ENCODE data around the gene SOX6.
"Not testable (repeated sequence)": the region's sequence is repeated elsewhere in the genome, so short reads cannot be mapped to it uniquely, and the experiment has no call there.

Gene SOX6

DNA sequence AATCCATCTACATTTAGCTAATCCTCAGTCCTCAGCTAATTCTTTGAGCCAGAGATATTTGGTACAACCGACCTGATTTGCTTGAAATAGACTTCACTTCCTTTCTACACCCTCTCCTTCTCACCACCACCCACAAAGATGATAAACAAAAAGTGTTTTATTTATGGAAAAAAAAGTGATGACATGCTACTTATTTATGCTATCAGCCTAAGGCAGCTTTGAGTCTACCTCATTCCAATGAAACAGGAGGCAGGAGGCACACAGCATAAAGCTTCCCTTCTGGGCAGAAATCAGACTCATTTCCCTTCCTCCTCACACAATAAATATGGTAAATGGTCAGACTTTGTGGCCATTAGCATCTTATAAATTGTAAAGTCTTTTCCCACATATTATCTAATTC is 325.7 kb downstream of the SOX6 start:
- Mint-ChIP-seq H3K4me1 (no peaks in the 10 kb centered on the region), H3K27ac (no peak overlapping the region), H3K36me3 (no peaks in the 10 kb centered on the region), H3K4me3 (no peak overlapping the region), H3K27me3 (no peaks in the 10 kb centered on the region), H3K9me3 (no peaks in the 10 kb centered on the region)
- ATAC-seq (replicated peaks) = no peak
- no peak for DNase-seq

DNA sequence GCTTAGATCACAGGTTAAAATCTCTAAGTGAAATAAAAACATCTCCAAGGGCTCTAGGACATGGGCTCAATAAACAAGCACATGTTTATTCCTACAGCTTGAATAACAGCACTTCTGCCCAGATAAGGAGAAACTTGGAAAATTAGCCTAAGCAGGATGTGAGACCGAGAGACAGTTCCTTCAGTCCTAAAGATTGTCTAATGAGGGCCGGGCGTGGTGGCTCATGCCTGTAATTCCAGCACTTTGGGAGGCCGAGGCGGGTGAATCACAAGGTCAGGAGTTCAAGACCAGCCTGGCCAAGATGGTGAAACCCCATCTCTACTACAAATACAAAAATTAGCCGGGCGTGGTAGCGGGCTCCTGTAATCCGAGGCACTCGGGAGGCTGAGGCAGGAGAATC is 327.2 kb downstream of the SOX6 start:
- H3K36me3 Mint-ChIP-seq; ATAC-seq (replicated peaks); H3K27ac Mint-ChIP-seq; H3K9me3 Mint-ChIP-seq; DNase-seq; H3K4me1 Mint-ChIP-seq; H3K4me3 Mint-ChIP-seq; H3K27me3 Mint-ChIP-seq: not testable (repeated sequence)

DNA sequence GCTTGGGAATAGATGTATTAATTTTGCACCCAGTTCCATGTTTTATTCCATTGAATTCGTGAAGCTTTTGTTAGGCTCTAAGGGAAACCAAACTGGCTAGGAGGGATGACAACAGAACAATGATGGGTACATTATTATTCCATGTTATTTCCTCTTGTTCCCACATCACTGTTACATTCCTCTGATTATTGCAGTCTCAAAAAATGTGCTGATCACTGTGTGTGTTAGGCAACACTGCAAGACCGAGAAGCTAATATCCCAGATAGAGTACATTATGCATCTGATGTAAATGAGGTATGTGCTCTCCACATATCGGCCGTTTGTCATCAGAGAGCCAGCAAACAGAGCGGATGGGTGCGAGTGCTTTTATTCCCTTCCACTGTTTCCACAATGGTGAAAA is 327.9 kb downstream of the SOX6 start:
- Mint-ChIP-seq H3K27ac (no peak overlapping the region), H3K4me1 (no peaks in the 10 kb centered on the region), H3K36me3 (no peaks in the 10 kb centered on the region), H3K9me3 (no peaks in the 10 kb centered on the region), H3K27me3 (no peaks in the 10 kb centered on the region), H3K4me3 (no peak overlapping the region)
- no peak for DNase-seq
- ATAC-seq (replicated peaks) = no peak

DNA sequence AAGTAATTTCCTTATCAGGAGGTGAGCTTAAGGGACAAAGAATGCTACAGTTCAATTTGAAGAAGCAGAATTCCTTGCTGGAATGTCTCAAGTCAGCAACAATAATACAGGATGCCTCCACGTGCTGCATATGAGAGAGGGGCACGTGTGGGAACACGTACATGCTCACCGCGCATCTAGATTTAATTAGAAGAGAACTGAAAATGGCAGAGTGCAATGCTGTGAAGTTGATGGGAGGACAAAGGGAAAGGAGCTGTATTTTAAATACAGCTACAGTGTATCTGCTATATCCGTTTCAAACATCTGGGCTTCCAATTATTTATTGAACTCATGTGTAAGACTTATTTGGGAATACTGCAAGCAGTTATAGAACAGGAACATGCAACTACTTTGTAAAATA is 328.7 kb downstream of the SOX6 start:
- Mint-ChIP-seq H3K9me3 (no peaks in the 10 kb centered on the region), H3K4me3 (no peak overlapping the region), H3K27ac (no peak overlapping the region), H3K4me1 (no peaks in the 10 kb centered on the region), H3K36me3 (no peaks in the 10 kb centered on the region), H3K27me3 (no peaks in the 10 kb centered on the region)
- ATAC-seq (replicated peaks) (no peak), DNase-seq (no peak)

DNA sequence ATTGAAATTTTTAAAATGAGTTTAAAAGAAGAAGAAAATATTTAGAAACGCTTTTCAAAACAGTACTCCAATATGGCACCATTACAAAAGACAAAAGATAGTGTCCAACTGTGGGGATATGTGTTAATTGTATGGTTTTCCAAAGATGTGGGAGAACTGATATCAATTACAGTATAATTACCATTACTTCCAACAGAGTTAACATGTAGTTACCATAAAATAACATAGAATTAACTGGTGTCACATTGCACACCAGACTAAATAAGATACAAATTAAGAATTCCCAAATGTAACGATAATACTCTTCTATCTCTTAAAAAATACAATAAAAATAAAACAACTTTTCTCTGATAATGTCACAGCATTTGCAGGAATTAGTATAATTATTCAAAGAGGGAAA is 329.5 kb downstream of the SOX6 start:
- Mint-ChIP-seq H3K36me3 (no peaks in the 10 kb centered on the region), H3K4me1 (no peaks in the 10 kb centered on the region), H3K27ac (no peak overlapping the region), H3K9me3 (no peaks in the 10 kb centered on the region), H3K4me3 (no peak overlapping the region), H3K27me3 (no peaks in the 10 kb centered on the region)
- DNase-seq (no peak), ATAC-seq (replicated peaks) (no peak)

DNA sequence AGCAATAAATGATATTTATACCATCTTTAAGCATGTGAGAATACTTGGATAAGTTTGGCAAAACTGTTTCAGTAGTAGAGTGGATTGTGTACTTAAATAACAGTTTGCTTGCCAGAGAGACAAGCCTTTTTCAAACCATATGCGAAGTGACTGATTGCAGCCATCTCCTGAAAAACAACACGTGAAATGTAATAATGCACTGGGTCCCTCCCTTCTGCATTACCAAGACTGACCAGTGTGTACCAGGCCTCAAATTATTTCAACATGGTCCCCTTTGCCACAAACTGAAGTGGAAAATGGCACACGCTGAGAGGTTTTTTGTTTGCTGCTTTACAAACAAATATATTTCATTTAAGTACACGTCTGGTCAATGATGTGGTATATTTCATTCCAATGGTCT is 337.4 kb downstream of the SOX6 start:
- no peaks in the 10 kb centered on the region for H3K36me3 Mint-ChIP-seq
- H3K4me1 Mint-ChIP-seq = no peaks in the 10 kb centered on the region
- no peak overlapping the region for H3K4me3 Mint-ChIP-seq
- ATAC-seq (replicated peaks) = no peak
- H3K27ac Mint-ChIP-seq = no peak overlapping the region
- peaks cover 0 to 4% of the 10 kb centered on the region in 2 donors for H3K27me3 Mint-ChIP-seq
- DNase-seq = no peak
- H3K9me3 Mint-ChIP-seq = no peaks in the 10 kb centered on the region

DNA sequence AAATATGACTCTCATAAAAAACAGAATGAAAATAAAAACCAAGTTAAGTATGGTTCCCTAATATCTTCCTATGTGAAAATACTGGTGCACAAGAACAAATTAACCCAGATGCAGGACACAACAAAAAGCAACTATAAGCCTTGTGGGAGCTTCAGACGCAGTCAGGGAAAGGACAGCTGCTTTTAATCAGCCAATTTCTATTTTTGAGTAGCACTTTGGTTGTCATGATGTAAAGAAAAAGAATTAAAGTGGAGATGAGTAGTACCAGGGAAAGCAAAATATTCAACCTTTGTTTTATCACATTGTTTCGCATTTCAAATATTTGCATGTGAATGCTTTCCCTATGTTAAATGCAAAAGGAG is 339.9 kb downstream of the SOX6 start:
- peaks cover 0 to 4% of the 10 kb centered on the region in 2 donors for H3K27me3 Mint-ChIP-seq
- H3K36me3 Mint-ChIP-seq = no peaks in the 10 kb centered on the region
- H3K27ac Mint-ChIP-seq = no peak overlapping the region
- DNase-seq (no peak), ATAC-seq (replicated peaks) (no peak)
- H3K9me3 Mint-ChIP-seq = no peaks in the 10 kb centered on the region
- H3K4me3 Mint-ChIP-seq = no peak overlapping the region
- H3K4me1 Mint-ChIP-seq = no peaks in the 10 kb centered on the region

DNA sequence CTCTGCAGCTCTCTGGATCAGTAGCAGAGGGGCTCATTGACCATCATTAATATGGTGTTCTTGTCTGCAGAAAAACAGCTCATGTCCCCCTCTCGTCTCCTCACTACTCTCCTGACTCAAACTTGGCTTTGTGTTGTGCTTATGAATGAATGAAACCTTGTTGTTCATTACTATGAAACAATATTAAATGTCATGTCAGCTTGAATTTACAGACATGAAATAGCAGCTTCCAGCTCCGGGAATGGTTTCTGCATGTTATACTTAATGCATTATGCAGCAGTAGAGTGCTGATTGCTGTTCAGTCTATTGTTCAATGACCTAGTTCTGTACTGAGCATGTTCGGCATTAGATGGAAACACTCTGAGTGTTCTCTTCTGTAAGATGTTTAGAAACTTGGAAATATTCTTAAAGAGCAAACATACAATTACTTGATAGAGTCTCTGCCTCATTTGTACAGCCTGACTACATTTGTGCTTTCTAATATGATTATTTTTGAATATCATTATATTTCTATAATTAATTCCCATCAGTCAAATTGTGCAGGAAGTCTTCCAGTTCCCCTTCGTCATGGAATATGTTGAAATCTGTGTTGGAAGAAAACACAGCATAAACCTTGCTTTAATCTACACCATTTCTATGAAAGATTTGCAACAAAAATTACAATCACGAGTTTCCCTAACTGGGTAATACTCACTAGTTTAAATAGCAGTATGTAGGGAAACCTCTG is 340.4 kb downstream of the SOX6 start:
- peaks cover 0 to 4% of the 10 kb centered on the region in 2 donors for H3K27me3 Mint-ChIP-seq
- no peak overlapping the region for H3K4me3 Mint-ChIP-seq
- no peak overlapping the region for H3K27ac Mint-ChIP-seq
- H3K9me3 Mint-ChIP-seq = no peaks in the 10 kb centered on the region
- no peaks in the 10 kb centered on the region for H3K36me3 Mint-ChIP-seq
- no peaks in the 10 kb centered on the region for H3K4me1 Mint-ChIP-seq
- DNase-seq (no peak), ATAC-seq (replicated peaks) (no peak)

DNA sequence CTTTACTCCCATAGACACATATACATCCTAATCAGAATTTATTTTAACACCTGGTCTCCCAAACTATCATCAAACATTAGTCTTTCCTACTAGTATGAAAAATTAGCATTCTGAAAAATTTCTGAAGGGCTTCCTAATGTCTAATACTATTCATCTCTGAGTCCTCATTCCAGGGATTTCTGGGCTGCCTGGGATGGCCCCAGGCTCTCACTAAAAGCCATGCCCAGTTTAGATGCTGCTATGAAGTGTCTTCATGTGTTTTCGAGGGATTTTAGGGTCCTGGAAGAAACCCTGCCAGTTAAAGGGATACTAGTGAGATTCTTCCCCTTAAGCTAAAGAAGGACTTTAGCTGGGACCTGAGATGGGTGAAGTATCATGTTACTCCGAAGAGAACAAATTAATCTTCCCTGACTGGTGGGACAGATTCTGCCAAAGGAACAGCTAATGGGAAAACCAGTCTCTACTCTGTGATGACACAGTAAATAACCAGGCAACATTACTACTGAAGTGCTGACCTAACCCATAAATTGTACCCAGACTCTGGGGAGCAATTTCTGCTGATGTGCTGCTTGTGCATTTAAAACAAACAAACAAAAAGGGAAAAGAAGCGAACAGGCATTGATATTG is 342.6 kb downstream of the SOX6 start:
- no peak for DNase-seq
- H3K4me1 Mint-ChIP-seq = no peaks in the 10 kb centered on the region
- H3K9me3 Mint-ChIP-seq = peaks cover 2 to 4% of the 10 kb centered on the region in 2 donors
- no peaks in the 10 kb centered on the region for H3K27me3 Mint-ChIP-seq
- H3K36me3 Mint-ChIP-seq = no peaks in the 10 kb centered on the region
- H3K4me3 Mint-ChIP-seq = no peak overlapping the region
- no peak overlapping the region for H3K27ac Mint-ChIP-seq
- no peak for ATAC-seq (replicated peaks)

DNA sequence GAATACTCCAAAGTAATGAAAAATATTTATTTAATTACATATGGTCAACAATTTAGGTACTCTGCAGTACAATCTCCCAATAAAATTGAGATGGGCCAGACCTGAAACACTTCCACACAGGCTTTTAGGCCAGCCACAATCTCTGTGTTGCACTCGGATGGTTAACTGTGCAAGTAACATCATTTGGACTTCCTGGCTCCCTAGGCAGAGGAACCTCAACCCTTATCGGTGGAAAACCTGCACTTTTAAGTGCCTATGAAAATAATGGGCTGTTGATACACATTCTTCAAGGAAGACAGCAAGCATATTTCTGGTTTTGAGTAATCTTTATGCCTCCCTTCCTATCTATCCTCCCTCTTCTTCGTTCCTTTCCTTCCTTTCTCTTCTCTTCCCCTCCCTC is 343.1 kb downstream of the SOX6 start:
- H3K36me3 Mint-ChIP-seq = no peaks in the 10 kb centered on the region
- peaks cover 2 to 4% of the 10 kb centered on the region in 2 donors for H3K9me3 Mint-ChIP-seq
- H3K27me3 Mint-ChIP-seq = no peaks in the 10 kb centered on the region
- DNase-seq (no peak), ATAC-seq (replicated peaks) (no peak)
- H3K4me3 Mint-ChIP-seq = no peak overlapping the region
- no peaks in the 10 kb centered on the region for H3K4me1 Mint-ChIP-seq
- no peak overlapping the region for H3K27ac Mint-ChIP-seq

DNA sequence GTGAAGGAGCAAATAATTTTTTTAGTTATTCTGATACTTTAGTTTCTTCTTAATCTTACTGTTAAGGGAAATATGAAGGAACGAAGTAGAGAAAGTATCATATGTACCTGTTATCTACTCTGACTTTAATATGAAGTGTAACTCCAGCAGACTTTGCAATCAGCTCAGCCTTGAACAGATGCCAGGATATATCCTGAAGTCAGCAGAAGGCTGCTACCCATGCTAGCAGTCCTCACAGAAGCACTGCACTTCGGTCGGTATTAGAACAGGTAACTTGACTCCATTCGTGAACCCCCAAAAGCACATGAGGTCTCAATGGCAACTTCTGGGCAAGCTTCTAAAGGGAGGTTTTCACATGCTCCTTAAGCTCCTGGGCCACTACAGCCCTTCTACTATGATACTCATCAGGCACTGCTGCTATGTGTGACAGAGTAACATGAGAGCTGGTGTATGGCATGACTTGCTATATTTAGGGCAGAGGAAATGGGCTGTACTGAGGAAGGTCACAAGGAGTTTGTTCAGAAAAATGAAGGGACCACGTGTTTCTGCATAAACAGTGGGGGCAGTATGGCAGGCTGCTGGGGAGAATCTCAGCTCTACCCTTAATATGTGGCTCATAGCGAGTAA is 344.1 kb downstream of the SOX6 start:
- Mint-ChIP-seq H3K4me3 (no peak overlapping the region), H3K27me3 (no peaks in the 10 kb centered on the region), H3K36me3 (no peaks in the 10 kb centered on the region), H3K4me1 (no peaks in the 10 kb centered on the region), H3K27ac (no peak overlapping the region), H3K9me3 (peaks cover 2 to 4% of the 10 kb centered on the region in 2 donors)
- ATAC-seq (replicated peaks) (no peak), DNase-seq (no peak)

DNA sequence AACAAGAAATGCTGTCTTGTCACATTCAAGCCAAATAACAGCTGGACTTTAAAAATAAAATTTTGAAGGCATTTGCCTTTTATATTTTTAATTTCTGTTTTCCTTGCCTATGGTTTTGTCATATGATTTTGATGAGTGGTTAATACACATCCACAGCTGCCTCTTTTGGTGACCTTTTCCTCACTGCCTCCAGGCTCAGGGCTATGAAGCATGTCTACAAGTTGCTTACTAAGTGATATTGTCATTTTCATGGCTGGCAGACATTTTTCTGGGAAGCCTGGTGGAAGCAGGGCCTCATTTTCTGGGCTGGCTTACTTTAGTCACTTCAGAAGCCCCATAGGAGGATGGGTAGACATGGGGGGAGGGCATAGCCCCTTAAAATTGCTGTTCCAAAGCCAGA is 344.9 kb downstream of the SOX6 start:
- Mint-ChIP-seq H3K4me3 (no peak overlapping the region), H3K27ac (no peak overlapping the region), H3K36me3 (no peaks in the 10 kb centered on the region), H3K27me3 (no peaks in the 10 kb centered on the region), H3K9me3 (peaks cover 2 to 4% of the 10 kb centered on the region in 2 donors), H3K4me1 (no peaks in the 10 kb centered on the region)
- ATAC-seq (replicated peaks) (no peak), DNase-seq (no peak)

DNA sequence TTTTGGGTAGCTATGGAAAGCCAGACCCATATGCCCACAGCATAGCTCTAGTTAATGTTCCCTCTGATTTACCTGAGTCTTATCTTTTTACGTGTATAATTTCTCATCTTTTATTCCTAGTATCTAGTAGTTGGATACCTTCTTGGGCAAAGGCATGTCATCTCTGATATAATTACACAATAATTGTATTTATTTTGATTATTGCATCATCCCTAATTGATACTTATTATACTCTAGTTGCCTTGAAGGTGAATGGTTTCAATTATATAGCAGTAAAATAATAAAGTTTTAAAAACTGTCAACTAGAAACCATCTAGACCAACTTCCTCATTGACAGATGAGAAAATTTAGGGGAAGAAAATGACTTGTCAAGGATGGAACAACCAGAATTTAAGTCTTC is 347.3 kb downstream of the SOX6 start:
- ATAC-seq (replicated peaks) (no peak), DNase-seq (no peak)
- Mint-ChIP-seq H3K9me3 (peaks cover 2 to 4% of the 10 kb centered on the region in 2 donors), H3K4me1 (no peaks in the 10 kb centered on the region), H3K27ac (no peak overlapping the region), H3K4me3 (no peak overlapping the region), H3K27me3 (no peaks in the 10 kb centered on the region), H3K36me3 (no peaks in the 10 kb centered on the region)

DNA sequence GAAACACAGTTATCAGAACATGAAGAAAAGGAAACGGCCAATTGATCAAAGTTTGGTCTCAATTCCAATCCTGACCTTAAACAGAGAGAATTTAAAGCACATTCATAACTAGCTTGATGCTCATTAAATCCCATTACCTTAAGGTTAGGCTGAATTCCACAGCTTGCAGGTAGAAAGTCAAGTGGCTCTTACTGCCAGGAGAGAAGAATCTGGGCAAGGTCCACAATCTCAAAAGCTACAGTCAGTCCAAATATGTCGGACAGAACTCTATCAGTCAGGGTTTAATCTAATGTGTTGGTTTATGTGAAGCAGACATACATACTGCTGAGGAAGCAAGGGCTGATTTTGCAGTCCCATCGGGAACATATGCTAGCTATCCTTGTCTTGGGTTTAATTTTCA is 348.8 kb downstream of the SOX6 start:
- H3K4me1 Mint-ChIP-seq = no peaks in the 10 kb centered on the region
- no peak overlapping the region for H3K4me3 Mint-ChIP-seq
- no peaks in the 10 kb centered on the region for H3K36me3 Mint-ChIP-seq
- DNase-seq (no peak), ATAC-seq (replicated peaks) (no peak)
- H3K27ac Mint-ChIP-seq = no peak overlapping the region
- peaks cover 2 to 4% of the 10 kb centered on the region in 2 donors for H3K9me3 Mint-ChIP-seq
- H3K27me3 Mint-ChIP-seq = no peaks in the 10 kb centered on the region

DNA sequence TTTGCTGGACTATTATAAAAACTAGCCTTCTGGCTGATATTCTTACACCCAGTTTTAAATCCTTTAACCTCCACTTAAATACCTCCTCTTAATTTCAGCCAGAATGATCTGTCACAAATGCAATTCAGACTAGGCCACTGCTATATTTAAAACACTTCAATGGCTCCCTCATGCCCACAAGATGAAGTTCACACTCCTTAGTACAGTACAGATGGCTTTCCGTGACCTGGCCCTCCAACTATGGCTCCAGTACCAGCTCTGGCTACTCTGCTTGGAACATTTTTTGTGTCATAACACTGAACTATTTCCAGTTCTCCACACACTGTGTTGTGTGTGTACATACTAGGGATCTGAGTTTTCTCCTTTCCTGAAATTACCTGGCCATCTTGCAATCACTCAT is 353.4 kb downstream of the SOX6 start:
- H3K4me1 Mint-ChIP-seq = no peaks in the 10 kb centered on the region
- H3K27ac Mint-ChIP-seq = no peak overlapping the region
- H3K36me3 Mint-ChIP-seq = no peaks in the 10 kb centered on the region
- H3K4me3 Mint-ChIP-seq = no peak overlapping the region
- DNase-seq (no peak), ATAC-seq (replicated peaks) (no peak)
- H3K9me3 Mint-ChIP-seq = no peaks in the 10 kb centered on the region
- no peaks in the 10 kb centered on the region for H3K27me3 Mint-ChIP-seq

All from stimulated activated naive B cell treated with anti-CD40 and anti-IgM and Interleukin-4, amounts not matched to agents 10 μg/mL and 1 μg/mL and 100 μg/mL, for 72 hours (primary cell).